ENCODE results near the gene ZRANB2. TPM values are rescaled to one million over a fixed set of nuclear protein-coding genes. Genes with fewer than 3 reads are reported as not detected.

The ZRANB2 gene
- total RNA-seq, 2 experiments from 2014 or later: 82.1 to 171 TPM

DNA sequence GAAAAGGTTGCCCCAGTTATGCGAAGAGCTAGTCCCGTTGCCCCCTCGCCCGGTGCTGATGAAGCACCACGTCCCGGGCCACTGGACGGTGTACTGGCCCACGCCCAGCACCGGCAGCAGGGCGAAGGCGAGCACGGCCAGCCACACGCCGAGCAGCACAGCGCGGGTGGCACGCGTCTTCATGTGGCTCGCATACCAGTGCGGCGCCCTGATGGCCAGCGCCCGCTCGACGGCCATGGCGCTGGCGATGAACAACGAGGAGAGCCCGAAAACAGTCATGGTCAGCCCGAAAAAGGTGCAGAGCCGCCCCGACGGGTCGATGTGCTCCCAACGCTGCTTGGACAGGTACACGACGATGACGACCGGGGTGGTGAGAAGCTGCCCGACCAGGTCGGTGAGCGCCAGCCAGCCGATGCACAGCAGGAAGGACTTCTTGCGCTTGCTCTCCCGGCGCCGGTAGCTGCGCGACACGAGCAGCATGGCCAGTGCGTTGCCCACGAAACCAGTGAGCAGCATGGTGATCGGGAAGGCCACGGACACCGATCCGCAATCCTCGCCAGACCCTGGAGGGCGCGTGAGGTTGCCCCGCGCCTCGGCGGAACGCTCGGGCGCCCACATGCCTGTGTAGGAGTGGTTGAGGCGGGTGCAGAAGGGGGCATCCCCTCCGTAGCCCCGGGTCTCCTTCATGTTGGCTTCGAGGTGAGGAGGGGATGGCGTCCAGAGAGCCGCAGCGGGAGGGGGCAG is 33.8 kb downstream of the ZRANB2 start:
- no peak overlapping the region for H2AFZ ChIP-seq (ENCODE audit: low read length)
- no peak for DNase-seq (ENCODE audit: low spot score)
- ChIA-PET POLR2A (no interaction called here), CTCF (ENCODE audit: unreplicated experiment) (no interaction called here)
- no peaks in the 10 kb centered on the region for H3K9me2 ChIP-seq (ENCODE audit: insufficient read depth, low read length)
- intact Hi-C loops (cut with micrococcal nuclease; ENCODE audit: unreplicated experiment): no loop called here
- TF ChIP-seq, protein P1, sequence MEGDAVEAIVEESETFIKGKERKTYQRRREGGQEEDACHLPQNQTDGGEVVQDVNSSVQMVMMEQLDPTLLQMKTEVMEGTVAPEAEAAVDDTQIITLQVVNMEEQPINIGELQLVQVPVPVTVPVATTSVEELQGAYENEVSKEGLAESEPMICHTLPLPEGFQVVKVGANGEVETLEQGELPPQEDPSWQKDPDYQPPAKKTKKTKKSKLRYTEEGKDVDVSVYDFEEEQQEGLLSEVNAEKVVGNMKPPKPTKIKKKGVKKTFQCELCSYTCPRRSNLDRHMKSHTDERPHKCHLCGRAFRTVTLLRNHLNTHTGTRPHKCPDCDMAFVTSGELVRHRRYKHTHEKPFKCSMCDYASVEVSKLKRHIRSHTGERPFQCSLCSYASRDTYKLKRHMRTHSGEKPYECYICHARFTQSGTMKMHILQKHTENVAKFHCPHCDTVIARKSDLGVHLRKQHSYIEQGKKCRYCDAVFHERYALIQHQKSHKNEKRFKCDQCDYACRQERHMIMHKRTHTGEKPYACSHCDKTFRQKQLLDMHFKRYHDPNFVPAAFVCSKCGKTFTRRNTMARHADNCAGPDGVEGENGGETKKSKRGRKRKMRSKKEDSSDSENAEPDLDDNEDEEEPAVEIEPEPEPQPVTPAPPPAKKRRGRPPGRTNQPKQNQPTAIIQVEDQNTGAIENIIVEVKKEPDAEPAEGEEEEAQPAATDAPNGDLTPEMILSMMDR (conservative IDR thresholded peaks at IDR 0.05; ENCODE audit: low read length): no peak
- no peak for TF ChIP-seq EZH2phosphoT487 (IDR thresholded peaks at IDR 0.05; ENCODE audit: borderline replicate concordance, low read depth, low read length)
- H3K4me3 ChIP-seq (ENCODE audit: low read depth, low read length, poor library complexity, severe bottlenecking): no peak overlapping the region
- BruUV-seq (replicated peaks): no TSS peak
- H3K4me2 ChIP-seq (ENCODE audit: low read length): no peak overlapping the region
- no peaks in the 10 kb centered on the region for H4K20me1 ChIP-seq (ENCODE audit: insufficient read depth, low read length)
- no peaks in the 10 kb centered on the region for H3K36me3 ChIP-seq (ENCODE audit: insufficient read depth, low read length)
- no peaks in the 10 kb centered on the region for H3K79me2 ChIP-seq (ENCODE audit: insufficient read depth, low read depth, low read length)
- no peaks in the 10 kb centered on the region for H3K4me1 ChIP-seq (ENCODE audit: insufficient read depth, low read length, poor library complexity, severe bottlenecking)
- no peaks in the 10 kb centered on the region for H3K9me3 ChIP-seq (ENCODE audit: low read length)
- no peak overlapping the region for H3K27ac ChIP-seq (ENCODE audit: low read depth, low read length, poor library complexity, severe bottlenecking)

DNA sequence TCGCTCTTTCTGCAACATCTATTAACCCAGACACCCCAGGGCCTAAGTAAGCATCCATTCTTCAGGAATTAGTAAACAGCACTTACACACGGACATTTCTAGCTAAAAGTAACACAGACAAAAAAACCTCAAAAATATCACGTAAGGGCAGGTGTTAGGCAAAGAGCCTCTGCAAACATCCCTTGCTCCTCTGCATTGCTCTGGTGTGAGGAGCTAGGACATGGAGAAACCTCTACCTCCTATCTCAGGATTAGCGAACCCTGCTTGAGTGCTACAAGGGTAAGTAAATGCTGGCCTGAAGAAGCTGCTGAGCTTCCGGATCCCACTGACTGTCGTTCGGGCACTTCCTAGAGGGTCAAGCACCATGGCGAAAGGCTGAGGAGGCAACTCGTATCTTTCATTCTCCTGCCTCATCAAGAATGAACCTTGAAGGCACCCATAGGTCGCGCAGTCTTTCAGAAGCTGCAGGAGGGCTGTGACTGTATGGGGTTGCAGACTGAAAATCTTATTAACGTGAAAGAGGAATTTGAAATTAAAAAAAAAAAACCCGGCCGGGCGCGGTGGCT is 35.3 kb downstream of the ZRANB2 start:
- intact Hi-C loops (cut with micrococcal nuclease; ENCODE audit: unreplicated experiment): no loop called here
- Histone ChIP-seq H3K4me3 (ENCODE audit: low read depth, low read length, poor library complexity, severe bottlenecking) (no peak overlapping the region), H3K36me3 (ENCODE audit: insufficient read depth, low read length) (no peaks in the 10 kb centered on the region), H4K20me1 (ENCODE audit: insufficient read depth, low read length) (no peaks in the 10 kb centered on the region), H3K9me2 (ENCODE audit: insufficient read depth, low read length) (no peaks in the 10 kb centered on the region), H3K4me1 (ENCODE audit: insufficient read depth, low read length, poor library complexity, severe bottlenecking) (no peaks in the 10 kb centered on the region), H3K27ac (ENCODE audit: low read depth, low read length, poor library complexity, severe bottlenecking) (no peak overlapping the region), H3K79me2 (ENCODE audit: insufficient read depth, low read depth, low read length) (no peaks in the 10 kb centered on the region), H2AFZ (ENCODE audit: low read length) (no peak overlapping the region), H3K9me3 (ENCODE audit: low read length) (no peaks in the 10 kb centered on the region), H3K4me2 (ENCODE audit: low read length) (no peak overlapping the region)
- TF ChIP-seq, protein P1 (conservative IDR thresholded peaks at IDR 0.05; ENCODE audit: low read length): no peak
- TF ChIP-seq EZH2phosphoT487 (IDR thresholded peaks at IDR 0.05; ENCODE audit: borderline replicate concordance, low read depth, low read length): no peak
- POLR2A ChIA-PET: interaction anchor here (1.1 kb wide), 1 partner anchor 36 kb away, joined by 3 read pairs; no protein-coding TSS in a partner anchor
- BruUV-seq (replicated peaks): no TSS peak
- CTCF ChIA-PET (ENCODE audit: unreplicated experiment): no interaction called here
- DNase-seq (ENCODE audit: low spot score): no peak

DNA sequence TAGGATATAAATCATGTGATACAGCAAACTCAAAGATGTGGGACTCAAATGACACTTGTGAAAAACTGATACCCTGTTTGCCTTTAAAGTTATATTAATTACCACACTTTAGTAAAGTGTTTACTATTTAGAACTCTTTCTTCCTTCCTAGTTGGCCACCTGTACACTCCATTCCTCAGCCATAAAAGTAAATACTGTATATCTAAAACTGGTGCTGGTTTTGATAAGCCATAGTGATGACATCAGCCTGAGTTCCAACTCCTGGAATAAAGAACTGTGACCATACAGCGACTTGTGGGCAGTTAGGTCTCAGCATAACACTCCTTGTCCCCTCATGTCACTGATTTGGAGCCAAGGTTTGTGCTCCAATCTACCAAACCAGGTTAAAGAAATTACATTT is 36.0 kb downstream of the ZRANB2 start:
- no peak for TF ChIP-seq EZH2phosphoT487 (IDR thresholded peaks at IDR 0.05; ENCODE audit: borderline replicate concordance, low read depth, low read length)
- TF ChIP-seq, protein P1 (conservative IDR thresholded peaks at IDR 0.05; ENCODE audit: low read length): no peak
- ChIA-PET POLR2A (interaction anchor here (1.1 kb wide), 1 partner anchor 36 kb away, joined by 3 read pairs; no protein-coding TSS in a partner anchor), CTCF (ENCODE audit: unreplicated experiment) (no interaction called here)
- no peaks in the 10 kb centered on the region for H3K4me1 ChIP-seq (ENCODE audit: insufficient read depth, low read length, poor library complexity, severe bottlenecking)
- DNase-seq (ENCODE audit: low spot score): no peak
- H3K27ac ChIP-seq (ENCODE audit: low read depth, low read length, poor library complexity, severe bottlenecking): no peak overlapping the region
- no peak overlapping the region for H3K4me3 ChIP-seq (ENCODE audit: low read depth, low read length, poor library complexity, severe bottlenecking)
- no peak overlapping the region for H3K4me2 ChIP-seq (ENCODE audit: low read length)
- H4K20me1 ChIP-seq (ENCODE audit: insufficient read depth, low read length): no peaks in the 10 kb centered on the region
- intact Hi-C loops (cut with micrococcal nuclease; ENCODE audit: unreplicated experiment): no loop called here
- BruUV-seq (replicated peaks): no TSS peak
- no peaks in the 10 kb centered on the region for H3K36me3 ChIP-seq (ENCODE audit: insufficient read depth, low read length)
- no peaks in the 10 kb centered on the region for H3K9me3 ChIP-seq (ENCODE audit: low read length)
- H3K9me2 ChIP-seq (ENCODE audit: insufficient read depth, low read length): no peaks in the 10 kb centered on the region
- no peaks in the 10 kb centered on the region for H3K79me2 ChIP-seq (ENCODE audit: insufficient read depth, low read depth, low read length)
- no peak overlapping the region for H2AFZ ChIP-seq (ENCODE audit: low read length)
